GM10248 (cell line): ENCODE measurements around the gene KLF11.

ENCODE experiments used
- CTCF ChIA-PET: fragments of 300-600 bp; sonication (Branson Sonifier 250); formaldehyde crosslinking; extraction: SDS; loops from one replicate; lab custom pipeline; 2021; ENCODE audit warnings: antibody characterized with exemption; lab: Yijun Ruan, JAX
- POLR2A ChIA-PET: fragments of 350-650 bp; sonication (Branson Sonifier 250); formaldehyde crosslinking; extraction: SDS; loops from one replicate; lab custom pipeline; 2020; ENCODE audit warnings: antibody characterized with exemption; lab: Yijun Ruan, JAX
- DNase-seq: peaks from one replicate; pipeline ENCODE4 v3.0.0; 2012; ENCODE audit errors: extremely low spot score
- CTCF ChIP-seq: IDR thresholded peaks from 2 replicates; pipeline ENCODE4 v1.5.1; 2012; ENCODE audit warnings: mild to moderate bottlenecking, low read depth; ENCODE audit errors: extremely low read depth, missing control alignments, control extremely low read depth

The KLF11 gene

GRCh38 chr2:10057231-10058107 lies 14.1 kb downstream of the KLF11 start:
- peak; percentile 65 for DNase-seq
- CTCF ChIA-PET = interaction anchor here (0.8 to 6.3 kb wide), 14 partner anchors 8 to 914 kb away, joined by 3 to 69 read pairs (median 6); no protein-coding TSS in a partner anchor
- POLR2A ChIA-PET = interaction anchor here (0.6 kb wide), 1 partner anchor 733 kb away, joined by 3 read pairs; no protein-coding TSS in a partner anchor
- no peak for TF ChIP-seq CTCF

- ChIA-PET CTCF (interaction anchor here (0.8 to 6.3 kb wide), 11 partner anchors 9 to 915 kb away, joined by 3 to 69 read pairs (median 7); no protein-coding TSS in a partner anchor), POLR2A (no interaction called here)
- no peak for TF ChIP-seq CTCF
- no peak for DNase-seq
Observed at GRCh38 chr2:10058251-10059015, 15.1 kb downstream of the KLF11 start.

GRCh38 chr2:10059016-10059351 lies 15.6 kb downstream of the KLF11 start:
- POLR2A ChIA-PET = no interaction called here

GRCh38 chr2:10059552-10060335 lies 16.4 kb downstream of the KLF11 start:
- ChIA-PET POLR2A (no interaction called here), CTCF (interaction anchor here (1.2 to 6.3 kb wide), 3 partner anchors 10 to 19 kb away, joined by 3 to 69 read pairs (median 40); no protein-coding TSS in a partner anchor)
- no peak for DNase-seq
- no peak for TF ChIP-seq CTCF

More at GRCh38 chr2:10059016-10059351, 15.6 kb downstream of the KLF11 start:
- CTCF ChIA-PET = interaction anchor here (2.4 to 6.3 kb wide), 3 partner anchors 10 to 75 kb away, joined by 17 to 69 read pairs (median 40); no protein-coding TSS in a partner anchor
- TF ChIP-seq CTCF = no peak
- DNase-seq = no peak

- no peak for DNase-seq
- no peak for TF ChIP-seq CTCF
- ChIA-PET CTCF (interaction anchor here (0.9 to 6.3 kb wide), 5 partner anchors 9 to 347 kb away, joined by 3 to 69 read pairs (median 9); no protein-coding TSS in a partner anchor), POLR2A (no interaction called here)
Observed at GRCh38 chr2:10061221-10061925, 18.0 kb downstream of the KLF11 start.
